ENCODE measurements around the gene GAB2.

GRCh38 chr11:78289552-78290292, 127.9 kb downstream of the GAB2 start:
- TF ChIP-seq CTCF (IDR thresholded peaks at IDR 0.05) = no peak
- TF ChIP-seq POLR2A (IDR thresholded peaks at IDR 0.05) = no peak
